ENCODE results near the gene B3GNT8. TPM values are rescaled to one million over a fixed set of nuclear protein-coding genes. Genes with fewer than 3 reads are reported as not detected.
A peak's percentile ranks its signal among the peaks of the same experiment; 100 is the strongest.

The B3GNT8 gene
- total and polyA plus RNA-seq, 2 donors from 2014 or later: 4.4 to 6.5 TPM

GRCh38 chr19:41377977-41378709 is 49.0 kb downstream of the B3GNT8 start:
- no peak for FAIRE-seq
- intact Hi-C loops (cut with DNase I): no loop called here
- peak in 1 of 5 donors; percentile 39 for DNase-seq
- TF ChIP-seq, protein P1, sequence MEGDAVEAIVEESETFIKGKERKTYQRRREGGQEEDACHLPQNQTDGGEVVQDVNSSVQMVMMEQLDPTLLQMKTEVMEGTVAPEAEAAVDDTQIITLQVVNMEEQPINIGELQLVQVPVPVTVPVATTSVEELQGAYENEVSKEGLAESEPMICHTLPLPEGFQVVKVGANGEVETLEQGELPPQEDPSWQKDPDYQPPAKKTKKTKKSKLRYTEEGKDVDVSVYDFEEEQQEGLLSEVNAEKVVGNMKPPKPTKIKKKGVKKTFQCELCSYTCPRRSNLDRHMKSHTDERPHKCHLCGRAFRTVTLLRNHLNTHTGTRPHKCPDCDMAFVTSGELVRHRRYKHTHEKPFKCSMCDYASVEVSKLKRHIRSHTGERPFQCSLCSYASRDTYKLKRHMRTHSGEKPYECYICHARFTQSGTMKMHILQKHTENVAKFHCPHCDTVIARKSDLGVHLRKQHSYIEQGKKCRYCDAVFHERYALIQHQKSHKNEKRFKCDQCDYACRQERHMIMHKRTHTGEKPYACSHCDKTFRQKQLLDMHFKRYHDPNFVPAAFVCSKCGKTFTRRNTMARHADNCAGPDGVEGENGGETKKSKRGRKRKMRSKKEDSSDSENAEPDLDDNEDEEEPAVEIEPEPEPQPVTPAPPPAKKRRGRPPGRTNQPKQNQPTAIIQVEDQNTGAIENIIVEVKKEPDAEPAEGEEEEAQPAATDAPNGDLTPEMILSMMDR (IDR thresholded peaks at IDR 0.05; ENCODE audit: borderline replicate concordance, extremely low read depth, insufficient read depth): no peak
- Histone ChIP-seq H3K36me3 (ENCODE audit: control insufficient read depth in 2 of 3, insufficient read depth in 3 of 3, low read length in 3 of 3) (no peaks in the 10 kb centered on the region), H3K4me1 (ENCODE audit: control insufficient read depth in 2 of 3, insufficient read depth in 2 of 3, low read depth in 1 of 3, low read length in 3 of 3) (peaks cover 0 to 15% (median 2%) of the 10 kb centered on the region in 3 donors), H3K27me3 (ENCODE audit: control insufficient read depth, insufficient read depth, low read length) (no peaks in the 10 kb centered on the region), H3K27ac (ENCODE audit: low read depth in 2 of 2, low read length in 2 of 2) (no peak overlapping the region), H3K9ac (ENCODE audit: low read length in 3 of 3) (no peak overlapping the region), H3K9me3 (ENCODE audit: control insufficient read depth in 2 of 3, insufficient read depth in 1 of 3, low read length in 3 of 3) (no peaks in the 10 kb centered on the region), H3K4me3 (ENCODE audit: low read length in 3 of 3) (no peak overlapping the region)

GRCh38 chr19:41376998-41377365 is 50.2 kb downstream of the B3GNT8 start:
- TF ChIP-seq, protein P1 (IDR thresholded peaks at IDR 0.05; ENCODE audit: borderline replicate concordance, extremely low read depth, insufficient read depth): no peak
- DNase-seq: no peak
- H3K4me1 ChIP-seq (ENCODE audit: control insufficient read depth in 2 of 3, insufficient read depth in 2 of 3, low read depth in 1 of 3, low read length in 3 of 3): peaks cover 0 to 15% (median 2%) of the 10 kb centered on the region in 3 donors
- H3K9ac ChIP-seq (ENCODE audit: low read length in 3 of 3): peak overlapping the region in 1 of 3 donors; percentile 5
- no peaks in the 10 kb centered on the region for H3K9me3 ChIP-seq (ENCODE audit: control insufficient read depth in 2 of 3, insufficient read depth in 1 of 3, low read length in 3 of 3)
- peak overlapping the region in 2 of 3 donors; percentile 68 to 72 for H3K4me3 ChIP-seq (ENCODE audit: low read length in 3 of 3)
- no peak for FAIRE-seq
- intact Hi-C loops (cut with DNase I): no loop called here
- H3K27ac ChIP-seq (ENCODE audit: low read depth in 2 of 2, low read length in 2 of 2): peak overlapping the region; percentile 36 to 51
- no peaks in the 10 kb centered on the region for H3K36me3 ChIP-seq (ENCODE audit: control insufficient read depth in 2 of 3, insufficient read depth in 3 of 3, low read length in 3 of 3)
- no peaks in the 10 kb centered on the region for H3K27me3 ChIP-seq (ENCODE audit: control insufficient read depth, insufficient read depth, low read length)

- H3K4me3 ChIP-seq (ENCODE audit: low read length in 3 of 3): peak within 1 kb of the TSS; percentile 52 to 72 (median 68)
- peak; percentile 54 to 80 (median 78) for DNase-seq
Measured at GRCh38 chr19:41376241-41376997, 50.8 kb downstream of the B3GNT8 start, which contains the start of gene TMEM91. TSS of gene TMEM91 (plus strand) at chr19:41376533. CDS start at chr19:41378310, 1,777 bp downstream.

More at GRCh38 chr19:41376241-41376997, 50.8 kb downstream of the B3GNT8 start, which contains the start of gene TMEM91:
- Histone ChIP-seq H3K36me3 (ENCODE audit: control insufficient read depth in 2 of 3, insufficient read depth in 3 of 3, low read length in 3 of 3) (no peaks in the 10 kb centered on the region), H3K9ac (ENCODE audit: low read length in 3 of 3) (peak within 1 kb of the TSS in 2 of 3 donors; percentile 5 to 24), H3K27me3 (ENCODE audit: control insufficient read depth, insufficient read depth, low read length) (no peaks in the 10 kb centered on the region), H3K9me3 (ENCODE audit: control insufficient read depth in 2 of 3, insufficient read depth in 1 of 3, low read length in 3 of 3) (no peaks in the 10 kb centered on the region), H3K4me1 (ENCODE audit: control insufficient read depth in 2 of 3, insufficient read depth in 2 of 3, low read depth in 1 of 3, low read length in 3 of 3) (peaks cover 0 to 15% (median 2%) of the 10 kb centered on the region in 3 donors), H3K27ac (ENCODE audit: low read depth in 2 of 2, low read length in 2 of 2) (peak within 1 kb of the TSS; percentile 36 to 51)
- FAIRE-seq: no peak
- intact Hi-C loops (cut with DNase I): no loop called here
- TF ChIP-seq, protein P1 (IDR thresholded peaks at IDR 0.05; ENCODE audit: borderline replicate concordance, extremely low read depth, insufficient read depth): no peak

Other genes with a start within 250 kb of the B3GNT8 start
- gene CYP2S1, start 234.2 kb downstream of the B3GNT8 start, total RNA-seq: 2.0 TPM
- 0.97 TPM for gene CYP2S1, start 234.2 kb downstream of the B3GNT8 start, polyA plus RNA-seq (ENCODE audit: insufficient read depth, low read depth, low replicate concordance)
- gene AXL, start 208.2 kb downstream of the B3GNT8 start, total RNA-seq: 37.4 TPM
- 6.3 TPM for gene AXL, start 208.2 kb downstream of the B3GNT8 start, polyA plus RNA-seq (ENCODE audit: insufficient read depth, low read depth, low replicate concordance)
- gene HNRNPUL1, start 163.0 kb downstream of the B3GNT8 start, total RNA-seq: 182 TPM
- 51.0 TPM for gene HNRNPUL1, start 163.0 kb downstream of the B3GNT8 start, polyA plus RNA-seq (ENCODE audit: insufficient read depth, low read depth, low replicate concordance)
- 28.1 TPM for gene CCDC97, start 117.2 kb downstream of the B3GNT8 start, total RNA-seq
- gene CCDC97, start 117.2 kb downstream of the B3GNT8 start, polyA plus RNA-seq (ENCODE audit: insufficient read depth, low read depth, low replicate concordance): 9.8 TPM
- 48.0 TPM for gene TGFB1, start 73.5 kb downstream of the B3GNT8 start, total RNA-seq
- 19.1 TPM for gene TGFB1, start 73.5 kb downstream of the B3GNT8 start, polyA plus RNA-seq (ENCODE audit: insufficient read depth, low read depth, low replicate concordance)
- gene B9D2, start 63.2 kb downstream of the B3GNT8 start, total RNA-seq: 12.6 TPM
- gene B9D2, start 63.2 kb downstream of the B3GNT8 start, polyA plus RNA-seq (ENCODE audit: insufficient read depth, low read depth, low replicate concordance): 15.7 TPM
- gene TMEM91, start 50.8 kb downstream of the B3GNT8 start, total RNA-seq: 9.5 TPM
- 24.3 TPM for gene TMEM91, start 50.8 kb downstream of the B3GNT8 start, polyA plus RNA-seq (ENCODE audit: insufficient read depth, low read depth, low replicate concordance)
- gene EXOSC5, start 30.0 kb downstream of the B3GNT8 start, total RNA-seq: 16.8 TPM
- 15.5 TPM for gene EXOSC5, start 30.0 kb downstream of the B3GNT8 start, polyA plus RNA-seq (ENCODE audit: insufficient read depth, low read depth, low replicate concordance)
- 30.9 TPM for gene BCKDHA, start 29.6 kb downstream of the B3GNT8 start, total RNA-seq
- 72.2 TPM for gene BCKDHA, start 29.6 kb downstream of the B3GNT8 start, polyA plus RNA-seq (ENCODE audit: insufficient read depth, low read depth, low replicate concordance)
- 43.9 TPM for gene DMAC2, start 12.5 kb upstream of the B3GNT8 start, total RNA-seq
- gene DMAC2, start 12.5 kb upstream of the B3GNT8 start, polyA plus RNA-seq (ENCODE audit: insufficient read depth, low read depth, low replicate concordance): 73.9 TPM
- not detected for gene ERICH4, start 15.8 kb upstream of the B3GNT8 start, total RNA-seq
- 23.1 TPM for gene ERICH4, start 15.8 kb upstream of the B3GNT8 start, polyA plus RNA-seq (ENCODE audit: insufficient read depth, low read depth, low replicate concordance)
- gene CEACAM21, start 148.8 kb upstream of the B3GNT8 start, total RNA-seq: 5.6 TPM
- 1.2 TPM for gene CEACAM21, start 148.8 kb upstream of the B3GNT8 start, polyA plus RNA-seq (ENCODE audit: insufficient read depth, low read depth, low replicate concordance)
- gene CEACAM4, start 199.7 kb upstream of the B3GNT8 start, total RNA-seq: 4.7 TPM
- not detected for gene CEACAM4, start 199.7 kb upstream of the B3GNT8 start, polyA plus RNA-seq (ENCODE audit: insufficient read depth, low read depth, low replicate concordance)